GM21367 (cell line): Measurements from ENCODE around the gene ZBTB48.

Experiments
- ATAC-seq: cut with Tn5 transposase; IDR thresholded peaks from one replicate; pipeline ENCODE4 v1.9.1; 2021; ENCODE audit not compliant: unreplicated experiment

Gene ZBTB48

DNA sequence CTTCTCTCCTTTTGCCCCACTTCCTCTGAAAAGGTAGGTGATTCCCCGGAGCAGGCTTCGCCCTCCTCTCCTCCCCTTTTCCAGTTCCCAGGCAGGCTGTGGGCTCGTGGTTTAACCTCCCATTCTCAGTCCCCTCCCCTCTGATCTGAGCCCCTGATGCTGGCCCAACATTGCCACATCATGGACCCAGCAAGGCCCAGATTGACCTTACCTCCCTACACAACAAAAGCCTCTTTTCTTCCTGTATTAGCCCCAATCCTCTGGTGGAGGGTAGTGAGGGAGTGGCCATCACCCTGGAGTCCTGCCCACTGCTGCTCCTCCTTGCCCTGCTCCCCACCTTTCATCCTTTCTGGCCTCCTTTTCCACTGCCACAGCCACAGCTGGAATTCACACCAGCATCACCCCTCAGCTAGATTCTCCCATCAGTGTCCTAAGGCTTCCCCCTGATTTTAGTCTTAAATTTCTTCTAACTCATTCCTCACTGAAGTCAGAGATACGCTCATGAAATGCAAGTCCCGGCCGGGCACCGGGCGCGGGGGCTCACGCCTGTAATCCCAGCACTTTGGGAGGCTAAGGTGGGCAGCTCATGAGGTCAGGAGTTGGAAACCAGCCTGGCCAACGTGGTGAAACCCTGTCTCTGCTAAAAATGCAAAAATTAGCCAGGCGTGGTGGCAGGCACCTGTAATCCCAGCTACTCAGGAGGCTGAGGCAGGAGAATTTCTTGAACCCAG is 7.0 kb upstream of the ZBTB48 start:
- ATAC-seq = no peak

DNA sequence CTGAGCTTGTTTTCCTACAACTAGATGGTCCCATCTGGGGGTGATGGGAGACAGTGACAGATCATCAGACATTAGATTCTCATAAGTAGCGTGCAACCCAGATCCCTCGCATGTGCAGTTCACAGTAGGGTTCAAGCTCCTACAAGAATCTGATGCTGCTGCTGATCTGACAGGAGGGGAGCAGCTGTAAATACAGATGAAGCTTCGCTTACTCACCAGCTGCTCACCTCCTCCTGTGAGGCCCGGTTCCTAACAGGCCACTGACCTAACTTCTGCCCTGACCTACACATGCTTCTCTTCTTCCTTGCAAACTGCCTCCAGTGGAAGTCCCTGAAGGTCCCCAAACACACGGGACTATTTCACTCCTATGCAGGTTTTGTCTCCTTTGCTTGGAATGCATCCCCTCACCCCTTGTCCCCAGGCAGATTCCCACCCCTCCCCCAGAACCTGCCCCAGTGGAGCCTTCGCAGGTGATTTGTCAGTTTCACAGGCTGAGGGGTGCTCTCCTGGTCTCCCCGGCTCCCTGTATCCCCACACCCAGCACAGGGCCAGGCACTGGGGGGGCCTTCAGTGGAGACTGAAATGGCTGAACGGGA is 5.7 kb upstream of the ZBTB48 start:
- ATAC-seq = no peak

DNA sequence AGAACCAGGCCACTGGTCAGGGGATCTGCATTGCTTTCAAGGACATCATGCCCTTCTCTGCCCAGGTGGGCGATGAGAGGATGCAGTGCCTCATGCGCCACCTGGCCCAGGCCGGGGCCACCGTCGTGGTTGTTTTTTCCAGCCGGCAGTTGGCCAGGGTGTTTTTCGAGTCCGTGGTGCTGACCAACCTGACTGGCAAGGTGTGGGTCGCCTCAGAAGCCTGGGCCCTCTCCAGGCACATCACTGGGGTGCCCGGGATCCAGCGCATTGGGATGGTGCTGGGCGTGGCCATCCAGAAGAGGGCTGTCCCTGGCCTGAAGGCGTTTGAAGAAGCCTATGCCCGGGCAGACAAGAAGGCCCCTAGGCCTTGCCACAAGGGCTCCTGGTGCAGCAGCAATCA is 5.0 kb upstream of the ZBTB48 start:
- no peak for ATAC-seq

DNA sequence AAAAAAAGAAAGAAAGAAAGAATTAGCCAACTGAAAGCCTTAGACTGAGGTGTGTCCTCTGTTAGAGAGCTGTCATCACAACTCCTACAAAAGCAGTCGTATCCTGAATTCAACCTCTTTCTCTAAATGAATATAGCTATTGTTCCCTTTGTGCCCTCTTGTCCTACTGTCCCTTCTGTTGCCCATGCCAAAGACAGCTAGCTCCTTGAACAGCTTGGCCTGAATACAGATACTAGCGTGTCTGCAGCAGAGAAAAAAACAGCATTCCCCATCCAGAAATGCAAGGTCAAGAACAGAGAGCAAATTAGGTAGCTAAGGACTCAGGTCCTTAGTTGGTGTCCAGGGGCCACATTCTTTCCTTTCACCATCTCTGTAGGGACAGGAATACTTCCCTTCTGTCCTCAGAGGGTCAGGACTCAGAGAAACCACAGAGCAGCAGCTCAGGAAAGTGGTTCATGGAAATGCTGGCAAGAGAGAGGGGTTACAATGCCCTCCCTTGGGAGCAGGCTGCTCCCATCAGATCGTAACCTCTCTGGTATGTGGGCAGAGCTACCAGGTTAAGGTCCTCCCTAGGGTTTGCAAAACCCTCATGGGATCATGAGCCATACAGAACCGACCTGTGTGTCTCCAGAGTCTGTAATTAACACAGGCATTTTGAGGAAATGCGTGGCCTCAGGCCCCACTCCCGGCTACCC is 1.8 kb upstream of the ZBTB48 start:
- ATAC-seq = no peak

DNA sequence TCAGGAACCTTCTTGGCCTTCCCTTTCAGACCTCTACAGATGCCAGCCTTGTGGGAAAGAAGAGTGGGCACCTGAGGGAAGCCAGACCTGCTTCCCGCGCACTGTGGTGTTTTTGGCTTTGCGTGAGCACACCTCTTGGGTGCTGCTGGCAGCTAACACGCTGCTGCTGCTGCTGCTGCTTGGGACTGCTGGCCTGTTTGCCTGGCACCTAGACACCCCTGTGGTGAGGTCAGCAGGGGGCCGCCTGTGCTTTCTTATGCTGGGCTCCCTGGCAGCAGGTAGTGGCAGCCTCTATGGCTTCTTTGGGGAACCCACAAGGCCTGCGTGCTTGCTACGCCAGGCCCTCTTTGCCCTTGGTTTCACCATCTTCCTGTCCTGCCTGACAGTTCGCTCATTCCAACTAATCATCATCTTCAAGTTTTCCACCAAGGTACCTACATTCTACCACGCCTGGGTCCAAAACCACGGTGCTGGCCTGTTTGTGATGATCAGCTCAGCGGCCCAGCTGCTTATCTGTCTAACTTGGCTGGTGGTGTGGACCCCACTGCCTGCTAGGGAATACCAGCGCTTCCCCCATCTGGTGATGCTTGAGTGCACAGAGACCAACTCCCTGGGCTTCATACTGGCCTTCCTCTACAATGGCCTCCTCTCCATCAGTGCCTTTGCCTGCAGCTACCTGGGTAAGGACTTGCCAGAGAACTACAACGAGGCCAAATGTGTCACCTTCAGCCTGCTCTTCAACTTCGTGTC is 995 bp upstream of the ZBTB48 start:
- ATAC-seq = no peak

DNA sequence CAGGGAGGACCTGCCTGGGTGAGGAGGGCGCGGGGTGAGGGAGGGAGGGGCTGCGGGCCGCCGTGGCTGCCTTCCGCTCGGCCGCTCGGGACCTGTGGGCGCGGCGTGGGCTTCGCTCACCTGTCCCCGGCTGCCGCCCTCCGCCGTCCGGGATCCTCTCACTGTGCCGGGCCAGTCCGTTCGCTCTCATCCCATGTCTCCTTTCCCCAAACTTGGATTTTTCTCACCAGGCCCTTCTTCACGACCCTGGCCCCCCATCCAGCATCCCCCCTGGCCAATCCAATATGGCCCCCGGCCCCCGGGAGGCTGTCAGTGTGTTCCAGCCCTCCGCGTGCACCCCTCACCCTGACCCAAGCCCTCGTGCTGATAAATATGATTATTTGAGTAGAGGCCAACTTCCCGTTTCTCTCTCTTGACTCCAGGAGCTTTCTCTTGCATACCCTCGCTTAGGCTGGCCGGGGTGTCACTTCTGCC is 362 bp downstream of the ZBTB48 start:
- no peak for ATAC-seq

DNA sequence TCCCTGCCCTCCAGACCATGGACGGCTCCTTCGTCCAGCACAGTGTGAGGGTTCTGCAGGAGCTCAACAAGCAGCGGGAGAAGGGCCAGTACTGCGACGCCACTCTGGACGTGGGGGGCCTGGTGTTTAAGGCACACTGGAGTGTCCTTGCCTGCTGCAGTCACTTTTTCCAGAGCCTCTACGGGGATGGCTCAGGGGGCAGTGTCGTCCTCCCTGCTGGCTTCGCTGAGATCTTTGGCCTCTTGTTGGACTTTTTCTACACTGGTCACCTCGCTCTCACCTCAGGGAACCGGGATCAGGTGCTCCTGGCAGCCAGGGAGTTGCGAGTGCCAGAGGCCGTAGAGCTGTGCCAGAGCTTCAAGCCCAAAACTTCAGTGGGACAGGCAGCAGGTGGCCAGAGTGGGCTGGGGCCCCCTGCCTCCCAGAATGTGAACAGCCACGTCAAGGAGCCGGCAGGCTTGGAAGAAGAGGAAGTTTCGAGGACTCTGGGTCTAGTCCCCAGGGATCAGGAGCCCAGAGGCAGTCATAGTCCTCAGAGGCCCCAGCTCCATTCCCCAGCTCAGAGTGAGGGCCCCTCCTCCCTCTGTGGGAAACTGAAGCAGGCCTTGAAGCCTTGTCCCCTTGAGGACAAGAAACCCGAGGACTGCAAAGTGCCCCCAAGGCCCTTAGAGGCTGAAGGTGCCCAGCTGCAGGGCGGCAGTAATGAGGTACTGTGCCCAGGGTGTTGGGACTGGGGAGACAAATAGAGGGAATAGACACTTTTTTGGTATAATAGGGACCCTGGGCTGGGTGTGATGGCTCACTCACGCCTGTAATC is 1.0 kb downstream of the ZBTB48 start:
- ATAC-seq = no peak

DNA sequence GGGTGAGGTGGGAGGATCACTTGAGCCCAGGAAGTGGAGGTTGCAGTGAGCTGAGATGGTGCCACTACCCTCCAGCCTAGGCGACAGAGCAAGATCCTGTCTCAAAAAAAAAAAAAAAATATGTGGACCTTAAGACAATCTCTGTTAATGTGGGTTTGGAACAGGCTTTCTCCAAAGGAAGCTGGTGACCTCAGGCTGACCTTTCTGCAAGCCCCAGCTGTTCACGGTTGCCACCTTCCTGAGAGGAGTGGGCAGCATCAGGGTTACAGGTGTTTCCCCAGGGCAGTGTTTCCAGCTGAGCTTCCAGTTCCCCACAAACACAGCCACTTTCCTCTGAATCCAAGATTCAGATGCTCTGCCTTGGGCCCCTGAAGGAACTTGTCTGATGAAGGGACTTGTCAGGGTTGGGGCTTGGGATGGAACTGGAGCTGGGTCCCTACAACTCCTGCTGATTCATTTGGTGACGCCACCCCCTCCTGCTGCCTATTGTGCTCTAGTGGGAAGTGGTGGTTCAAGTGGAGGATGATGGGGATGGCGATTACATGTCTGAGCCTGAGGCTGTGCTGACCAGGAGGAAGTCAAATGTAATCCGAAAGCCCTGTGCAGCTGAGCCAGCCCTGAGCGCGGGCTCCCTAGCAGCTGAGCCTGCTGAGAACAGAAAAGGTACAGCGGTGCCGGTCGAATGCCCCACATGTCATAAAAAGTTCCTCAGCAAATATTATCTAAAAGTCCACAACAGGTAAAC is 1.9 kb downstream of the ZBTB48 start:
- no peak for ATAC-seq

DNA sequence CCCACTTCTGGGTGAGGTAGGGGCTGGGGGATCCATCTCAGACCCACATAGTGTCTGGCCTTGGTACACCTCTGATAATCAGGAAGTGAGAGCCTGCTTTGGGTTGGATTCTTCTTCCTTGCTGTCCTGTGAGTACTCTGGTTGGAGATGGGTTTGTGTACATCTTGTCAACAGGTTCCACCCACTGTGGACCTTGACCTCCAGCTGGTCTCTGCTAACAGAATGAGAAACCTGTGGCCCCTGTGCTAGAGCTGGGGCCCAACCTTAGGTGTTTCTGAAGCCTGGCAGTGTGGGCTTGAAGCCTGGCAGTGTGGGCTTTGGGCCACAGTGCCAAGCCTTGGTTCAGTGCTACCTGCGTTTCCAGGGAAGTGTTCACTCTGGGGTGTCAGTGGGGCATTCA is 2.6 kb downstream of the ZBTB48 start:
- no peak for ATAC-seq

DNA sequence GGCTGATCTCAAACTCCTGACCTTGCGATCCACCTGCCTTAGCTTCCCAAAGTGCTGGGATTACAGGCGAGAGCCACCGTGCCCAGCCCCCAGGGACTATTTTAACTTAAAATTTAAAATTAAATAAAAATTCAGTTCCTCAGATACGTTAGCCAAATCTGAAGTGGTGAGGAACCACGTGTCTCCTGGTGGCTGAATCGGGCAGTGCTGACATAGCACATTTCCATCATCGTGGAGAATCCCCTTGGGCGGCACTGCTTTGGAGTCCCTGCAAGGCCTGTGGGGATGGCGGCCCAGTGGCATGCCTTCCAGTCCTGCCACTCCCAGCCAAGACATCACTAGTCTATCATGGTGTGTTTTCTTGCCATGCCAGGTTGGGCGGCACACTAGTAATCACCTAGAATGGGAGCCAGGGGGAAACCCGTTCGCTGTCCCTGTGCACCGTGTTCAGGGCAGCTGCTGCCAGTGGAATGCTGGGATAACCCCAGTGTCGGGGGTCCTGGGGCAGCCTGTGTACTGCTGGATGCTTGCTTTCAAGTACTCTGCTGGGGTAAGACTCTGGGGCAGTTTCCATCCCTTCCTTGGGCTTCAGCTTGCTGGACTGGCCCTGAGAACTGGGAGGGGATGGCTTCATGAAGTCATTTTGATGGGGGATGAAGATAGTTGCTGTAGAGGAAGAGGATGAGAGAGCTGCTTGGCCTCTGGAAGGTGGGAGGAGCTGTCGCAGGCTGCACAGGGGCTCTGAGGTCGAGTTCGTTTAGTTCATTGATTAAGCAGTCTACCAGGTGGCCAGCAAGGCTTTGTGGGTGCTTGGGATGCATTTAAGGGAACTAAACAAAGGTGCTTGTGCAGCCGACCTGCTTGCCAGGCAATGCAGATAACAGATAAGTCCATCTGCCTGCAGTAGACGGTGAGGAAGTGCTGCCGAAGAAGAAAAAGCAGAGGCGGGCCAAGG is 4.6 kb downstream of the ZBTB48 start:
- no peak for ATAC-seq

DNA sequence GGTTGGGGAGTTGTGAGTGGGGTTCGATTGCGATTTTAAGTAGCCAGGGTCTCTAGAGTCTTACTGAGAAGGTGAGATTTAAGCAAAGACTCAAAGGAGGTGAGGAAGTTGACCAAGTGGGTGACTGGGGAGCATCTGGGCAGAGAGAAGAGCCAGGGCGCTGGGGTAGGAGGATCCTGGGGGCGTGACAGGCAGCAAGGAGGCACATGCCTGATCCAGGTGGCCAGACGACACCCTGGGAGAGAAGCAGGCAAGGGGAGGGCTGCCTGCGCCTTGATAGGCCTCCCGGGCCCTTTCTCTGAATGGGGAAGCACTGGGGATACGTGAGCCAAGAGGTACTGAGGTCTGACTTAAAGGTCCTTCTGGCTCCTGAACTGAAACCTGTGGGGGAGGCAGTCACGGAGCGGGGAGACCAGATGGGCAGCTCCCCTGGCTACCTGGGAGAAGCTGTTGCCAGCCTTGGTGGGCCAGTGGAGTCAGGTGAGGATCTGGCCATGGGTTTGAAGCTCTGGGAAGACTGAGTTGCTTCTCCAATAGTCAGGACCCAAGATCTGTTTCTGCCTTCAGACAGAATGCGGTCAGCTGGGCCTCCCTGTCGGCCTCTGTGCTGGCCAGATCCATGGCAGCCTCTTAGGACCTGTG is 5.4 kb downstream of the ZBTB48 start:
- no peak for ATAC-seq

DNA sequence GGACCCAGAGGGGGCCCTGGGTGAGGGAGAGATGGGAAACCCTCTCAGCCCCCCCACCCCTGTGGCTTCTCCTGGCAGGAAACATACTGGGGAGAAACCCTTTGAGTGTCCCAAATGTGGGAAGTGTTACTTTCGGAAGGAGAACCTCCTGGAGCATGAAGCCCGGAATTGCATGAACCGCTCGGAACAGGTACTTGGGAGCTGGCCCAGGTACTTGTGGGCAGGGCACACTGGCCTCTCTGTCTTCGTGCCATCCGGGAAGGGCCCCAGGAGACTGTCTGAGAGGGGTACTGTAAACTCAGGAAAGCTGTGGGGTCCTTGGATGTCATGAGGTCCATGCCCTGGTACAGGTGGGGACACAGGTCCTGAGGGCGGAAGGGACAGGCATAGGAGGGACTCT is 6.0 kb downstream of the ZBTB48 start:
- no peak for ATAC-seq

DNA sequence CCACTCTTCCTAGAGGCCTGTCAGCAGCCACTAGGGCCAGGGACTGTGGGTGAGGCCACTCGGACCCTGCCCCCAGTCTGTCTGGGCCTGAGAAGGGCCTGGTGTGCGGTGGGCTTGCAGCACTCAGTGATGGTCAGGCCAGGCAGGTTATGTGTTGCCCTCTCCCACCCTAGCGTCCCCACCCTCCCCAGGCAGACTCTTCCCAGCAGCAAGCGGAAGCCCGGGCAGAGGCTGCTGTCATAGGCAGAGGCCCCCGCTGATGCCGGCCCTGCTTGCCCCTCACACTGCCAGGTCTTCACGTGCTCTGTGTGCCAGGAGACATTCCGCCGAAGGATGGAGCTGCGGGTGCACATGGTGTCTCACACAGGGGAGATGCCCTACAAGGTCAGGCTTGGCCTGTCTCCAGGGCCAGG is 6.6 kb downstream of the ZBTB48 start:
- ATAC-seq = no peak

DNA sequence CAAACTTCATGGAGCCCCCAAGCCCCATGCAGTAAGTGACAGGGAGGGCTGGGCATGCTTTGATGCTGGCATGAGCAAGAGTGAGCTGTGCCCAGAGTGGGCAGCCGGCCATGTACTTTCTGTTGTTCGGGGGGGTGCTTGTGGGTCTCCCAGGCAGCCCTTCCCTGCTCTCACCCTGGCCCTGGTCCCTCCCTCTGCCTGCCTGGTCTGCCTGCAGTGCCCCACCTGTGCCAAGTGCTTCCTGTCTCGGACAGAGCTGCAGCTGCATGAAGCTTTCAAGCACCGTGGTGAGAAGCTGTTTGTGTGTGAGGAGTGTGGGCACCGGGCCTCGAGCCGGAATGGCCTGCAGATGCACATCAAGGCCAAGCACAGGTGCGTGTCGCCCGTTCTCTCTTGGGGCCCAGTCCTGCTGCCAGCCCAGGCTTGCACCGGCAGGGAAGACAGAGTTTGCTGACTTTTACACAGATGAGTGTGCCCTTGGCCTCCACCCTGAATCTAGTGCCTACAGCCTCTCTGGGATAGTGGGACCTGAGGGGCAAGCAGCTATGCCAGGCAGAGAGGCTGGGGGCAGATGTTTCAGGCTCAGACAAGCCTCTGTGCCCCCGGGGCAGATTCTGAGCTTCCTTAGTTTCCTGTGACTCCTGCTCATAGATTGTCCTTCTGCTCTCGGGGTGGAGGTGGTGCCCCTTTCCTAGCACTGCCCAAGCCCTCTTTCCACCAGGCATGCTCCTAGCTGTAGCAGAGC is 7.6 kb downstream of the ZBTB48 start:
- no peak for ATAC-seq

DNA sequence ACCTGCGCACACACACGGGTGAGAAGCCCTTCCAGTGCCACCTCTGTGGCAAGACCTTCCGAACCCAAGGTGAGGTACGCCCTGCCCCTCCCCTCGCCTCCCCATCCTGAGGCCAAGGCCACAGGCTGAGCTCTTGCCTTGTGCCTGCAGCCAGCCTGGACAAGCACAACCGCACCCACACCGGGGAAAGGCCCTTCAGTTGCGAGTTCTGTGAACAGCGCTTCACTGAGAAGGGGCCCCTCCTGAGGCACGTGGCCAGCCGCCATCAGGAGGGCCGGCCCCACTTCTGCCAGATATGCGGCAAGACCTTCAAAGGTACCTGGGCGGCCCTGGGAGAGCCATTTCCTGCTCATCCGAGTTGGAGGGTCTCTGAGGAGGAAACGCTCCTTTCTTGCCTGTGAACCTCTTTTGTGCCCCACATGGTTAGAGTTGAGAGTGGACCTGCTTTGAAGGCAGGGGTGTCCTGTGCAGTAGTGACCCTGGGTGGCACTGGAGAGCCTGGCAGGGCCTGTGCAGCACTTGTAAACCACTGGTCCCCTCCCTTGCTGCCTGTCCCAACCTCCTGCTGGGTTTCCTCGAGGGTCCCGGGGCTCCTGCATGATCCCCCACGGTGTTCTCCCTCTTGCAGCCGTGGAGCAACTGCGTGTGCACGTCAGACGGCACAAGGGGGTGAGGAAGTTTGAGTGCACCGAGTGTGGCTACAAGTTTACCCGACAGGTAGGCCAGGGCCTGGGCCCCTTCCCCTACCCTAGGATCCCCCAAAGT is 8.5 kb downstream of the ZBTB48 start:
- no peak for ATAC-seq

DNA sequence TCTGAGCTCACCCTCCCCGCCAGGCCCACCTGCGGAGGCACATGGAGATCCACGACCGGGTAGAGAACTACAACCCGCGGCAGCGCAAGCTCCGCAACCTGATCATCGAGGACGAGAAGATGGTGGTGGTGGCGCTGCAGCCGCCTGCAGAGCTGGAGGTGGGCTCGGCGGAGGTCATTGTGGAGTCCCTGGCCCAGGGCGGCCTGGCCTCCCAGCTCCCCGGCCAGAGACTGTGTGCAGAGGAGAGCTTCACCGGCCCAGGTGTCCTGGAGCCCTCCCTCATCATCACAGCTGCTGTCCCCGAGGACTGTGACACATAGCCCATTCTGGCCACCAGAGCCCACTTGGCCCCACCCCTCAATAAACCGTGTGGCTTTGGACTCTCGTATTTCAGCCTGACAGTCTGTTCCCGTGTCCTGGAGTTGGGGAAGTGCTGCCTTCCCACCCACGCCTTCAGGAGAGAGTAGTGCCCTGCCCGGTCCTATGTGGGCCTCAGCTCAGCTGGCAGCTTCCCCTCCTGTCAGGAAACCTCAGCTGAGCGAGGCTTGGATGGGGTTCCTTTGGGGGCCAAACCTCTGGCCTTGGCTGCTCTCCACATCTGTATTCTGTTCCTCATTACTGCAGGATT is 9.2 kb downstream of the ZBTB48 start:
- ATAC-seq = no peak

DNA sequence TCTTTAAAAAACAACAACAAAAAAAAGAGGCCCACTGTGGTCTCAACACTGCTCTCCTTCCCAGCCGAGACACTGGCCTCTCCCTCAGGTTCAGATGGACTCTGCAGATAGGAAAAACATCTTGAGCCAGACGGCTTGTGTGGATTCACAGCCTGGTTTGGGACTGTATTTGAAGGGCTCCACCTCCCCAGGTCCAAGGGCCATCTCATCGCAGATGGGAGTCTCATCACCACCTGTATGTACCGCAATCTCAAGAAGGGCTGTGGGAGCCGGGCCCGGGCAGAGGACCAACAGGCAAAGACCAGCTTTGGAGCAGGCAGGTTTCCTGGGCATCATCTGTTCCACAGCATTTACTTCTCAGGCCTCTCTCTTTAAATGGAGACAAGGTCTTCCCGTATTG is 10.3 kb downstream of the ZBTB48 start:
- no peak for ATAC-seq
